Psoas muscle (tissue), 8 donors: ENCODE results near the gene EXOC3L2. TPM values are rescaled to one million over a fixed set of nuclear protein-coding genes. Genes with fewer than 3 reads are reported as not detected.

Experiments
- ATAC-seq, 4 donors: fragments of 200-7000 bp; cut with Tn5 transposase; one replicate each; pipeline ENCODE4 v1.9.1; 2020; ENCODE audit warnings: moderate library complexity in 3 of 4, mild to moderate bottlenecking in 2 of 4
- DNase-seq, 2 donors: peaks; one replicate each; pipeline ENCODE4 v3.0.0-alpha.2; 2020
- H3K27ac ChIP-seq: fragments of 200-600 bp; one replicate; pipeline ENCODE4 v1.8.0; 2022
- H3K27me3 ChIP-seq, 3 donors: fragments of 200-600 bp in 1 of 3; one replicate each; pipeline versions ENCODE4 v1.6.1 to v1.8.0; 2013 to 2022; ENCODE audit warnings: low read length in 2 of 3, mild to moderate bottlenecking in 2 of 3, moderate library complexity in 1 of 3; ENCODE audit not compliant: insufficient read depth in 3 of 3
- H3K36me3 ChIP-seq, 2 donors: fragments of 200-600 bp in 1 of 2; one replicate each; pipeline versions ENCODE4 v1.6.1 to v1.8.0; 2013 to 2022; ENCODE audit warnings: low read depth in 1 of 2, mild to moderate bottlenecking in 1 of 2, moderate library complexity in 1 of 2; ENCODE audit not compliant: insufficient read depth in 1 of 2
- H3K4me1 ChIP-seq: fragments of 200-600 bp; one replicate; pipeline ENCODE4 v1.8.0; 2022
- H3K4me3 ChIP-seq: fragments of 200-600 bp; one replicate; pipeline ENCODE4 v1.8.0; 2022; ENCODE audit warnings: mild to moderate bottlenecking
- H3K9me3 ChIP-seq: fragments of 200-600 bp; one replicate; pipeline ENCODE4 v1.8.0; 2022
- WGBS, 3 donors: extraction: QIAGEN DNeasy Blood & Tissue Kit; methylation state at CpG; one replicate each; pipeline versions ENCODE4 v1.1.6 to v1.1.7; 2013; 5-methylcytosine and 5-hydroxymethylcytosine counted together
- intact Hi-C, 2 donors: fragments of 100-400 bp; cut with DNase I; formaldehyde crosslinking; loops; one replicate each; pipeline versions ENCODE4 v1.11.0 to v1.14.2; 2022
- polyA plus RNA-seq, 3 donors: library from polyadenylated mRNA; stranded (reverse); fragments of 200-250 nt; gene quantifications; one replicate each; pipeline ENCODE4 v1.2.3, GENCODE V29; 2013
- total RNA-seq, 4 donors: library from RNA; stranded (reverse); fragmentation: NEBNext Ultra II Directional in 2 of 4; extraction: Animal tissue kit (Norgen Biotek cat#: 25700) in 2 of 4; gene quantifications; one replicate each; pipeline versions ENCODE4 v1.2.1 to v1.2.4, GENCODE V29; 2021 to 2023
- TF ChIP-seq, protein P1 (sequence below): fragments of 200-600 bp; IDR thresholded peaks from one replicate; pipeline ENCODE4 v1.8.0; 2022; ENCODE audit warnings: antibody characterized with exemption
- donor health status: healthy with polysubstance abuse.
- donor health status: DM: no; HTN: no; CAD: no; lungs with moderate emphysema.
- donor health status: Bipolar disorder and iron deficiency.
- donor health status: healthy.
- donor health status: DM: yes; HTN: yes; CAD: no.
- donor health status: DM: no; HTN: no; CAD: no.
- donor health status: DM: no; HTN: no; CAD: no.
- donor health status: DM: yes; HTN: yes; CAD: no.

Gene EXOC3L2
- total and polyA plus RNA-seq, 7 donors = 0.17 to 1.3 (median 0.62) TPM

DNA sequence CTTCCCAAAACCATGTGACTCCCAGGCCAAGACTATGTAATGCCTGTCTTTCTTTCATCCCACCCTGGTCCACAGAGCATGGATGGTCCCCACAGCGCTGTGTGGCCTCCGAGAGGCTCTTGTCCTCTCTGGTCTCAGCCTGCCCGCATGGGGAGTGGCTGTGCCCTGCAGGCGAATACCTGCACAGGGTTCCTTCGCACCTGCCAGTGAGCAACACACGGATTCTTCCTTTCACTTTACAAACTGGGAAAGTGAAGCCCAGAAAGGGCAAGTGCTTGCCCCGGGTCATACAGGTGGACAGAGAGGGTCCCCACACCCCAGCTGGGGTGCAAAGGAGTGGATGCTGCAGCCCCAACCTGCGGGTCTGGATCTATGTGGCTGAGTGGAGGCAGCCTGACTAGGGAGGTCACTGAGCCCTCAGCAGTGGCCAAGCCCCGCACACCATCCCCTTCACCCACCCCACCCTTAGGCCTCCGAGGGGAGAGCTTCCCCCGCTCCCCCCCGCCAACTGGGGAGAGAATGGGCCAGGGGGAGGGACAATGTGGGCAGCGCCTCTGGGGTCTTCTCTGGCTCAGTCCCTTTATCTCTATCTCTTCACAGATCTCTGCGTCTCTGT is 5.1 kb upstream of the EXOC3L2 start:
- H3K27me3 ChIP-seq = no peaks in the 10 kb centered on the region
- ATAC-seq (peak in 2 of 4 donors; percentile 14 to 22), DNase-seq (no peak)
- H3K27ac ChIP-seq = peak overlapping the region; percentile 66
- WGBS, 3 donors = 32 to 44% (median 39%) methylated on average over 12 to 14 of the region's 14 CpGs
- TF ChIP-seq, protein P1, sequence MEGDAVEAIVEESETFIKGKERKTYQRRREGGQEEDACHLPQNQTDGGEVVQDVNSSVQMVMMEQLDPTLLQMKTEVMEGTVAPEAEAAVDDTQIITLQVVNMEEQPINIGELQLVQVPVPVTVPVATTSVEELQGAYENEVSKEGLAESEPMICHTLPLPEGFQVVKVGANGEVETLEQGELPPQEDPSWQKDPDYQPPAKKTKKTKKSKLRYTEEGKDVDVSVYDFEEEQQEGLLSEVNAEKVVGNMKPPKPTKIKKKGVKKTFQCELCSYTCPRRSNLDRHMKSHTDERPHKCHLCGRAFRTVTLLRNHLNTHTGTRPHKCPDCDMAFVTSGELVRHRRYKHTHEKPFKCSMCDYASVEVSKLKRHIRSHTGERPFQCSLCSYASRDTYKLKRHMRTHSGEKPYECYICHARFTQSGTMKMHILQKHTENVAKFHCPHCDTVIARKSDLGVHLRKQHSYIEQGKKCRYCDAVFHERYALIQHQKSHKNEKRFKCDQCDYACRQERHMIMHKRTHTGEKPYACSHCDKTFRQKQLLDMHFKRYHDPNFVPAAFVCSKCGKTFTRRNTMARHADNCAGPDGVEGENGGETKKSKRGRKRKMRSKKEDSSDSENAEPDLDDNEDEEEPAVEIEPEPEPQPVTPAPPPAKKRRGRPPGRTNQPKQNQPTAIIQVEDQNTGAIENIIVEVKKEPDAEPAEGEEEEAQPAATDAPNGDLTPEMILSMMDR = no peak
- intact Hi-C loops = loop anchor here (5.0 kb wide), 1 partner anchor 87 kb away; no protein-coding TSS in a partner anchor
- peak overlapping the region; percentile 88 for H3K4me3 ChIP-seq
- no peaks in the 10 kb centered on the region for H3K36me3 ChIP-seq
- H3K9me3 ChIP-seq = no peaks in the 10 kb centered on the region
- peaks cover 16% of the 10 kb centered on the region for H3K4me1 ChIP-seq

DNA sequence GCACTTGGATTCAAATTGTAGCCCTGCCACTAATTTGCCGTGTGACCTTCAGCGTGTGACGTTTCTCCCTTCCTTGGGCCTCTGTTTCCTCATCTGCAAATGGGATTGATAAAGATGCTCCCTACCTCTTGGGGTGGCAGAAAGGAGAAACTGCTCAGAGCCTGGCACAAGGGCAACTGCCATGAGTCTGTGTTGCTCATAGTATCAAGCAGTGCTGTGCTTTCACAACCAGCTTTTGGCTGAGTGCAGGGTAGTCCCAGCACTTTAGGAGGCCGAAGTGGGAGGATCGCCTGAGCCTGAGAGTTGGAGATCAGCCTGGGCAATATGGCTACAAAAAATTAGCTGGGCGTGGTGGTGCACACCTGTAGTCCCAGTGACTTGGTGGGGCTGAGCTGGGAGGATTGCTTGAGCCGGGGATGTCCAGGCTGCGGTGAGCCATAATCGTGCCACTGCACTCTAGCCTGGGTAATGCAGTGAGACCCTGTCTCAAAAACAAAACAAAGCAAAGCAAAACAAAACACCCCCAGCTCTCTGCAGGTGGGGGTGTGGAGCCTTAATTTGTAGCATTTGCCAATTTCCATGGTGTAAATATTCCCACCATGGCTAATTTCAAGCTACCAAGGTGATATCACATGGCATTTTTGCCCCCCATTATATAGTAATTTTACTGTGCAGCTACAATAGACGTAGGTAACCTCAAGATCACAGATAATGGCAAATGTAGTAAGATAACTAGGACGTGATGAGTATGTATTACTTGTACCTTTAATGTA is 4.2 kb upstream of the EXOC3L2 start:
- no peak for ATAC-seq
- 57 to 69% (median 65%) methylated on average over 11 of the region's 11 CpGs for whole genome bisulfite sequencing, 3 donors
- intact Hi-C loops = loop anchor here (5.0 kb wide), 3 partner anchors 47 to 88 kb away; partner anchors contain the start of gene NKPD1 (in 1 of the 2)

DNA sequence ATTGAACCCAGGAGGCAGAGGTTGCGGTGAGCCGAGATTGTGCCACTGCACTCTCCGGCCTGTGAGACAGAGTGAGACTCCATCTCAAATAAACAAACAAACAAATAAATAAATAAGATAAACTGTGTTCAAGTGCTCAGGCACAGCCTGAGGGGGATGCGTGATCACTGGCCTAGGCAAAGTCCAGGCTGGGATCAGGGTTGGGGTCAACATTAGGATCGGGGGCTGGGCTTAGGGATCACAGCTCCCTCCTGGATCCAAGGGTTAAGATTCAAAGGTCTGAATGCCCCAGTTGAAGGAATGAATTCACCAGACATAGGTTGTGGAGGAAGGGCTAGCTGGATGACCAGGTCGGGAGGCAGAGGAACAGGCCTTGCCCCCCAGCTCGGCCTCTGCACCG is 1.9 kb upstream of the EXOC3L2 start:
- WGBS, 3 donors = 94 to 95% (median 95%) methylated on average over 8 of the region's 8 CpGs
- Histone ChIP-seq H3K9me3 (no peaks in the 10 kb centered on the region), H3K27ac (no peak overlapping the region), H3K4me1 (no peaks in the 10 kb centered on the region), H3K4me3 (no peak overlapping the region), H3K27me3 (no peaks in the 10 kb centered on the region), H3K36me3 (no peaks in the 10 kb centered on the region)
- ATAC-seq (no peak), DNase-seq (no peak)
- intact Hi-C loops = loop anchor here in 1 of 2 donors (5.0 kb wide), 2 partner anchors 45 to 85 kb away; partner anchors contain the start of gene NKPD1
- TF ChIP-seq, protein P1 = no peak

More for the DNA sequence above, 4.2 kb upstream of the EXOC3L2 start:
- H3K27ac ChIP-seq = no peak overlapping the region
- H3K36me3 ChIP-seq = no peaks in the 10 kb centered on the region
- TF ChIP-seq, protein P1 = no peak
- H3K9me3 ChIP-seq = no peaks in the 10 kb centered on the region
- H3K4me3 ChIP-seq = no peak overlapping the region
- no peak for DNase-seq
- H3K4me1 ChIP-seq = peaks cover 16% of the 10 kb centered on the region
- no peaks in the 10 kb centered on the region for H3K27me3 ChIP-seq

DNA sequence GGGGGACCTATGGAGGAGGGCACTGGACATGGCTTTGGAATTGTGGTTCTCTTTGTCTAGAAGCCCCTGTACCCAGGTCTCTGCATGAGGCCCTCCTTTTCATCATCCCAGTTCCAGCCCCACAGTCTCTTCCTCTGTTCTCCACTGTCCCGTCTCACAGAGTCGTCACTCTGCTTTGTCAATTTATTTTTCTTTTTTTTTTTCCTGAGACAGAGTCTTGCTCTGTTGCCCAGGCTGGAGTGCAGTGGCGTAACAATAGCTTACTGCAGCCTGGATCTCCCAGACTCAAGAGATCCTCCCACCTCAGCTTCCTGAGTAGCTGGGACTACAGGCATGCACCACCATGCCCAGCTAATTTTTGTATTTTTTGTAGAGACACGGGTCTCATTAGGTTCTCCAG is 619 bp upstream of the EXOC3L2 start:
- H3K27me3 ChIP-seq = no peaks in the 10 kb centered on the region
- intact Hi-C loops = loop anchor here in 1 of 2 donors (5.0 kb wide), 2 partner anchors 44 to 84 kb away; partner anchors contain the start of gene NKPD1
- no peak overlapping the region for H3K4me3 ChIP-seq
- no peak for DNase-seq
- ATAC-seq = no peak
- TF ChIP-seq, protein P1 = no peak
- H3K27ac ChIP-seq = no peak overlapping the region
- WGBS, 3 donors = 45 to 53% (median 46%) methylated on average over 4 of the region's 4 CpGs
- H3K9me3 ChIP-seq = no peaks in the 10 kb centered on the region
- no peaks in the 10 kb centered on the region for H3K4me1 ChIP-seq
- H3K36me3 ChIP-seq = no peaks in the 10 kb centered on the region
